ENCODE data around the gene CCL24. TPM values are rescaled to one million over a fixed set of nuclear protein-coding genes. Genes with fewer than 3 reads are reported as not detected.
"Not testable (repeated sequence)": the region's sequence is repeated elsewhere in the genome, so short reads cannot be mapped to it uniquely, and the experiment has no call there.

The CCL24 gene
- polyA plus RNA-seq, 1 donor (not counting 4 experiments of a cell fraction or from before 2014, with no cell fraction given) = not detected

DNA sequence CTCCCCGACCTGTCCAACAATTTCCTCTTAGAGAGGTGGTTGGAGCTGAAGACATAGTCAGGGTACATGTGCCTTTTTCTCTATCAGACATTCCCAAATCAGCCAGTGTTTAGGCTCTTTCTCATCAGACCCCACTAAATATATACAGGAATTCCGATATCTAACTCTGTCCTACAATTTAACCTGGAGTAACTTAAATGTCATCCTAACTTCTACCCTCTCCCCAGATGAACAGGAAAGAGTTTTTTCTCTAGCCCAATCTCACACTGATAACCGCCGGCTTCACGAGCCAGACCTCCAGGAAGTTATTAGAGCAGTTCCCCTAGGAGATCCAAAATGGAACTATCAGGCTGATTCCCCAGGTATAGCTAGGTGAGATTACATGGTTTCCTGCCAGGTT is 30.5 kb downstream of the CCL24 start:
- H2AFZ ChIP-seq (ENCODE audit: control insufficient read depth, low read length); dilution Hi-C loops (cut with MboI; ENCODE audit: extremely low pct_ligation_motif_present, low sequenced_read_pairs); FAIRE-seq: not testable (repeated sequence)

DNA sequence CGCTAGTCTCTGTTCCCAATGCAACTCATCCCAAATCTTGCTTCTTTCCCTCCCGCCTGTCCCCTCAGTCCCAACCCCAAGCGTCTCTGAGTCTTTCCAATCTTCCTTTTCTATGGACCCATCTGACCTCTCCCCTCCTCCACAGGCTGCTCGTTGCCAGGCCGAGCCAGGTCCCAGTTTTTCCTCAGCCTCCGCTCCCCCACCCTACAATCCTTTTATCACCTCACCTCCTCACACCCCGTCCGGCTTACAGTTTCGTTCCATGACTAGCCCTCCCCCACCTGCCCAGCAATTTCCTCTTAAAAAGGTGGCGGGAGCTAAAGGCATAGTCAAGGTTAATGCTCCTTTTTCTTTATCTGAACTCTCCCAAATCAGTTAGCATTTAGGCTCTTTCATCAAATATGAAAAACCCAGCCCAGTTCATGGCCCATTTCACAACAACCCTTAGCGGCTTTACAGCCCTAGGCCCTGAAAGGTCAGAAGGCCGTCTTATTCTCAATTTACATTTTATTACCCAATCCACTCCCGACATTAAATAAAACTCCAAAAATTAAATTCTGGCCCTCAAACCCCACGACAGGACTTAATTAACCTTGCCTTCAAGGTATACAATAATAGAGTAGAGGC is 32.8 kb downstream of the CCL24 start:
- H2AFZ ChIP-seq (ENCODE audit: control insufficient read depth, low read length); H4K20me1 ChIP-seq (ENCODE audit: control insufficient read depth, extremely low read depth, insufficient read depth, low read length); H3K27ac ChIP-seq (ENCODE audit: control insufficient read depth, insufficient read depth, low read length); DNase-seq (ENCODE audit: low read depth, low spot score); H3K4me1 ChIP-seq (ENCODE audit: control insufficient read depth, extremely low read depth, insufficient read depth, low read length); FAIRE-seq; H3K9me1 ChIP-seq (ENCODE audit: control insufficient read depth, extremely low read depth, insufficient read depth, low read length); H3K9ac ChIP-seq (ENCODE audit: control insufficient read depth, extremely low read depth, insufficient read depth, low read length); H3K79me2 ChIP-seq (ENCODE audit: control insufficient read depth, insufficient read depth, low read length); H3K4me3 ChIP-seq (ENCODE audit: control insufficient read depth in 2 of 3, extremely low read depth in 1 of 3, insufficient read depth in 2 of 3, low read depth in 1 of 3, low read length in 3 of 3); H3K27me3 ChIP-seq (ENCODE audit: control insufficient read depth, extremely low read depth, insufficient read depth, low read length); H3K9me3 ChIP-seq (ENCODE audit: control insufficient read depth, low read depth, low read length); H3K36me3 ChIP-seq (ENCODE audit: control insufficient read depth in 2 of 2, extremely low read depth in 1 of 2, insufficient read depth in 2 of 2, low read length in 2 of 2); dilution Hi-C loops (cut with MboI; ENCODE audit: extremely low pct_ligation_motif_present, low sequenced_read_pairs); H3K4me2 ChIP-seq (ENCODE audit: control insufficient read depth, extremely low read depth, insufficient read depth, low read depth, low read length): not testable (repeated sequence)

More for the DNA sequence above, 30.5 kb downstream of the CCL24 start:
- H3K9me3 ChIP-seq (ENCODE audit: control insufficient read depth, low read depth, low read length); H3K79me2 ChIP-seq (ENCODE audit: control insufficient read depth, insufficient read depth, low read length); H3K4me1 ChIP-seq (ENCODE audit: control insufficient read depth, extremely low read depth, insufficient read depth, low read length); H3K4me3 ChIP-seq (ENCODE audit: control insufficient read depth in 2 of 3, extremely low read depth in 1 of 3, insufficient read depth in 2 of 3, low read depth in 1 of 3, low read length in 3 of 3); DNase-seq (ENCODE audit: low read depth, low spot score); H4K20me1 ChIP-seq (ENCODE audit: control insufficient read depth, extremely low read depth, insufficient read depth, low read length); H3K27ac ChIP-seq (ENCODE audit: control insufficient read depth, insufficient read depth, low read length); H3K9ac ChIP-seq (ENCODE audit: control insufficient read depth, extremely low read depth, insufficient read depth, low read length); H3K4me2 ChIP-seq (ENCODE audit: control insufficient read depth, extremely low read depth, insufficient read depth, low read depth, low read length); H3K27me3 ChIP-seq (ENCODE audit: control insufficient read depth, extremely low read depth, insufficient read depth, low read length); H3K9me1 ChIP-seq (ENCODE audit: control insufficient read depth, extremely low read depth, insufficient read depth, low read length); H3K36me3 ChIP-seq (ENCODE audit: control insufficient read depth in 2 of 2, extremely low read depth in 1 of 2, insufficient read depth in 2 of 2, low read length in 2 of 2): not testable (repeated sequence)

DNA sequence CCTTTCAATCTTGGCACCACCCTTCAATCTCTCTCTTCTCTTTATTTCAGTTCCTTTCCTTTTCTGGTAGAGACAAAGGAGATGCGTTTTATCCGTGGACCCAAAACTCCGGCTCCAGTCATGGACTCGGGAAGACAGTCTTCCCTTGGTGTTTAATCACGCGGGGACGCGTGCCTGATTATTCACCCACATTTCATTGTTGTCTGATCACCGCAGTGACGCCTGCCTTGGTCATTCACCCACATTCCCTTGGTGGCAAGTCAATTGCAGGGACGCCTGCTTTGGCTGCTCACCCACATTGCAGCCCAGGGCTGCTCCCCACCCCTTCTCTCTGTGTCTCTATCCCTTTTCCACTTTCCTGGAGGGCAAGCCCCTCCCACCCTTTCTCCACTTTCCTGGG is 34.1 kb downstream of the CCL24 start:
- FAIRE-seq; H3K4me3 ChIP-seq (ENCODE audit: control insufficient read depth in 2 of 3, extremely low read depth in 1 of 3, insufficient read depth in 2 of 3, low read depth in 1 of 3, low read length in 3 of 3); H3K9me3 ChIP-seq (ENCODE audit: control insufficient read depth, low read depth, low read length); H3K79me2 ChIP-seq (ENCODE audit: control insufficient read depth, insufficient read depth, low read length); H3K4me1 ChIP-seq (ENCODE audit: control insufficient read depth, extremely low read depth, insufficient read depth, low read length); dilution Hi-C loops (cut with MboI; ENCODE audit: extremely low pct_ligation_motif_present, low sequenced_read_pairs); H3K27me3 ChIP-seq (ENCODE audit: control insufficient read depth, extremely low read depth, insufficient read depth, low read length); DNase-seq (ENCODE audit: low read depth, low spot score); H3K27ac ChIP-seq (ENCODE audit: control insufficient read depth, insufficient read depth, low read length); H3K36me3 ChIP-seq (ENCODE audit: control insufficient read depth in 2 of 2, extremely low read depth in 1 of 2, insufficient read depth in 2 of 2, low read length in 2 of 2); H3K4me2 ChIP-seq (ENCODE audit: control insufficient read depth, extremely low read depth, insufficient read depth, low read depth, low read length); H3K9me1 ChIP-seq (ENCODE audit: control insufficient read depth, extremely low read depth, insufficient read depth, low read length); H2AFZ ChIP-seq (ENCODE audit: control insufficient read depth, low read length); H4K20me1 ChIP-seq (ENCODE audit: control insufficient read depth, extremely low read depth, insufficient read depth, low read length); H3K9ac ChIP-seq (ENCODE audit: control insufficient read depth, extremely low read depth, insufficient read depth, low read length): not testable (repeated sequence)

DNA sequence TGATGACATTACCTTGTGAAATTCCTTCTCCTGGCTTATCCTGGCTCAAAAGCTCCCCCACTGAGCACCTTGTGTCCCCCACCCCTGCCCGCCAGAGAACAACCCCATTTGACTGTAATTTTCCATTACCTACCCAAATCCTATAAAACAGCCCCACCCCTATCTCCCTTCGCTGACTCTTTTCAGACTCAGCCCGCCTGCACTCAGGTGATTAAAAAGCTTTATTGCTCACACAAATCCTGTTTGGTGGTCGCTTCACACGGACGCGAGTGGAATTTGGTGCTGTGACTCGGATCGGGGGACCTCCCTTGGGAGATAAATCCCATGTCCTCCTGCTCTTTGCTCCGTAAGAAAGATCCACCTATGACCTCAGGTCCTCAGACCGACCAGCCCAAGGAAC is 34.6 kb downstream of the CCL24 start:
- H4K20me1 ChIP-seq (ENCODE audit: control insufficient read depth, extremely low read depth, insufficient read depth, low read length); H3K9me3 ChIP-seq (ENCODE audit: control insufficient read depth, low read depth, low read length); DNase-seq (ENCODE audit: low read depth, low spot score); H3K27me3 ChIP-seq (ENCODE audit: control insufficient read depth, extremely low read depth, insufficient read depth, low read length); H3K36me3 ChIP-seq (ENCODE audit: control insufficient read depth in 2 of 2, extremely low read depth in 1 of 2, insufficient read depth in 2 of 2, low read length in 2 of 2); FAIRE-seq; H3K4me1 ChIP-seq (ENCODE audit: control insufficient read depth, extremely low read depth, insufficient read depth, low read length); H3K79me2 ChIP-seq (ENCODE audit: control insufficient read depth, insufficient read depth, low read length); dilution Hi-C loops (cut with MboI; ENCODE audit: extremely low pct_ligation_motif_present, low sequenced_read_pairs); H3K4me2 ChIP-seq (ENCODE audit: control insufficient read depth, extremely low read depth, insufficient read depth, low read depth, low read length); H3K9ac ChIP-seq (ENCODE audit: control insufficient read depth, extremely low read depth, insufficient read depth, low read length); H2AFZ ChIP-seq (ENCODE audit: control insufficient read depth, low read length); H3K27ac ChIP-seq (ENCODE audit: control insufficient read depth, insufficient read depth, low read length); H3K4me3 ChIP-seq (ENCODE audit: control insufficient read depth in 2 of 3, extremely low read depth in 1 of 3, insufficient read depth in 2 of 3, low read depth in 1 of 3, low read length in 3 of 3); H3K9me1 ChIP-seq (ENCODE audit: control insufficient read depth, extremely low read depth, insufficient read depth, low read length): not testable (repeated sequence)
